ENCODE measurements around the gene MSI2. TPM values are rescaled to one million over a fixed set of nuclear protein-coding genes. Genes with fewer than 3 reads are reported as not detected.

Gene MSI2
- total and polyA plus RNA-seq, 5 donors: 43.9 to 113 (median 107) TPM

GRCh38 chr17:57694051-57694450, 437.7 kb downstream of the MSI2 start:
- H3K9me3 ChIP-seq (ENCODE audit: control insufficient read depth, low read length): no peaks in the 10 kb centered on the region
- 92% methylated on average over 1 of the region's 1 CpG for WGBS
- no peaks in the 10 kb centered on the region for H3K27me3 ChIP-seq (ENCODE audit: control insufficient read depth, insufficient read depth)
- intact Hi-C loops (cut with DNase I): no loop called here
- H3K4me1 ChIP-seq (ENCODE audit: control insufficient read depth, insufficient read depth, low read length): no peaks in the 10 kb centered on the region
- no peak for DNase-seq
- no peak overlapping the region for H3K27ac ChIP-seq (ENCODE audit: low read length)
- ATAC-seq: no peak
- H3K4me3 ChIP-seq (ENCODE audit: low read length): no peak overlapping the region

- intact Hi-C loops (cut with DNase I): no loop called here
- no peak overlapping the region for H3K27ac ChIP-seq (ENCODE audit: low read length)
Measured at GRCh38 chr17:57696050-57696449, 439.7 kb downstream of the MSI2 start.

DNA sequence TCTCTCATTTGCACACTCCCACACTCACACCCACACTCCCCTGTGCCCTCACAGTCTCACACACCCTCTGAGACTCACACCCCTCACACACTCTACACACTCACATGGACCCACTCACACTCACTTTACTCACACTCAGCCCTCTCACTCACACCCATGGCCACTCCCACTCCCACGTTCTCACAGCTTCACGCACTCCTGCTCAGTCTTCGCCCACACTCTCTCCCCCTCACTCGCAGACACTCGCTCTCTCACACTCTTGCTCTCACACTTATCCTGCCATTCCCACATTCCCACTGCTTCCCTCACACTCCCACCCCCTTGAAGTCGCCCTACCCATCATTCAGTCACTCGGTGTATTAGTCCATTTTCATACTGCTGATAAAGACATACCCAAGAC, 440.9 kb downstream of the MSI2 start:
- no peaks in the 10 kb centered on the region for H3K9me3 ChIP-seq (ENCODE audit: control insufficient read depth, low read length)
- 89% methylated on average over 7 of the region's 7 CpGs for WGBS
- H3K27ac ChIP-seq (ENCODE audit: low read length): no peak overlapping the region
- H3K4me3 ChIP-seq (ENCODE audit: low read length): no peak overlapping the region
- intact Hi-C loops (cut with DNase I): no loop called here
- no peaks in the 10 kb centered on the region for H3K4me1 ChIP-seq (ENCODE audit: control insufficient read depth, insufficient read depth, low read length)
- no peaks in the 10 kb centered on the region for H3K27me3 ChIP-seq (ENCODE audit: control insufficient read depth, insufficient read depth)
- DNase-seq (no peak), ATAC-seq (no peak)

More at GRCh38 chr17:57696050-57696449, 439.7 kb downstream of the MSI2 start:
- DNase-seq: peak in 1 of 3 donors; percentile 72
- H3K9me3 ChIP-seq (ENCODE audit: control insufficient read depth, low read length): no peaks in the 10 kb centered on the region
- H3K27me3 ChIP-seq (ENCODE audit: control insufficient read depth, insufficient read depth): no peaks in the 10 kb centered on the region
- 47% methylated on average over 3 of the region's 3 CpGs for WGBS
- no peaks in the 10 kb centered on the region for H3K4me1 ChIP-seq (ENCODE audit: control insufficient read depth, insufficient read depth, low read length)
- no peak overlapping the region for H3K4me3 ChIP-seq (ENCODE audit: low read length)
- no peak for ATAC-seq

GRCh38 chr17:57697891-57698711, 441.8 kb downstream of the MSI2 start:
- Histone ChIP-seq H3K27ac (ENCODE audit: low read length) (no peak overlapping the region), H3K4me3 (ENCODE audit: low read length) (no peak overlapping the region), H3K9me3 (ENCODE audit: control insufficient read depth, low read length) (no peaks in the 10 kb centered on the region), H3K4me1 (ENCODE audit: control insufficient read depth, insufficient read depth, low read length) (no peaks in the 10 kb centered on the region), H3K27me3 (ENCODE audit: control insufficient read depth, insufficient read depth) (no peaks in the 10 kb centered on the region)
- no peak for DNase-seq
- intact Hi-C loops (cut with DNase I): no loop called here
- WGBS: 64% methylated on average over 12 of the region's 12 CpGs
- peak in 1 of 2 donors; percentile 31 for ATAC-seq

DNA sequence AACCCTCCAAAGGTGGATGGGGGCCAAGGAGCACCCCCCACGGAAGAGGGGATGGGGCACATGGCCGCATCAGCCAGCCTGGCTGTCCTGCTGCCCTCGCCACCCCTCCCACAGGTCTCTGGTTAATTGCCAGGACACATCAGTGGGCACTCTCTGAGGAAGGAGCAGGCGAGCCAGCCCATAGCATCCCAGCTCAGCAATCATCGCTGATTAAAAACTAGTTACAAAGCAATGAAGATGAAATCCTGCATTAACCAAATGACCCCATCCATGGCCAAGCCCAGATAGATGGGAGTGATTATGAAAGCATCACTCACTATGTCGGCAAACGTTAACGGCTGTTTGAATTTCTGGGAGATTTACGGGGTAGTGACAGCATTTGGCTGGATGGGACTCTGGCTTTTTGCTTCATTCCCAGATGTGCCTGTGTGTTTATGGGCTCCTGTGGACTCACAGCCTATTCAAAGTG, 443.5 kb downstream of the MSI2 start:
- Histone ChIP-seq H3K4me3 (ENCODE audit: low read length) (no peak overlapping the region), H3K9me3 (ENCODE audit: control insufficient read depth, low read length) (no peaks in the 10 kb centered on the region), H3K4me1 (ENCODE audit: control insufficient read depth, insufficient read depth, low read length) (no peaks in the 10 kb centered on the region), H3K27me3 (ENCODE audit: control insufficient read depth, insufficient read depth) (no peaks in the 10 kb centered on the region), H3K27ac (ENCODE audit: low read length) (no peak overlapping the region)
- 66% methylated on average over 9 of the region's 9 CpGs for WGBS
- intact Hi-C loops (cut with DNase I): no loop called here
- DNase-seq (no peak), ATAC-seq (no peak)

DNA sequence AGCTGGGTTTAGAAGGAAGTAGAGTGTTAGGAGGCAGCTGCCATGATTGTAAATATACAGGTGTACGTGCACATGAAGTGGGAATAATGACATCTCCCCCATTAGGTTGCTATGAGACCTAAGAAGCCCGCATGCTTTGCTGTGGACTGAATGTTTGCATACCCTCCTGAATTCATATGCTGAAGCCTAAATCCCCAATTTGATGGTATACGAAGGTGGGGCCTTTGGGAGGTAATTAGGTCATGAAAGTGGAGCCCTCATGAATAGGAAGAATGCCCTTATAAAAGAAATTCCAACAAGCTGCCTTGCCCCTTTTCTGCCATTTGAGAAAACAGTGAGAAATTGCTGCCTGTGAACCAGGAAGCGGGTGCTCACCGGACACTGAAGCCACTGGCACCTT, 444.8 kb downstream of the MSI2 start:
- H3K27me3 ChIP-seq (ENCODE audit: control insufficient read depth, insufficient read depth): no peaks in the 10 kb centered on the region
- intact Hi-C loops (cut with DNase I): no loop called here
- no peaks in the 10 kb centered on the region for H3K9me3 ChIP-seq (ENCODE audit: control insufficient read depth, low read length)
- H3K27ac ChIP-seq (ENCODE audit: low read length): no peak overlapping the region
- ATAC-seq: no peak
- no peak overlapping the region for H3K4me3 ChIP-seq (ENCODE audit: low read length)
- H3K4me1 ChIP-seq (ENCODE audit: control insufficient read depth, insufficient read depth, low read length): no peaks in the 10 kb centered on the region
- 93% methylated on average over 5 of the region's 5 CpGs for WGBS
- DNase-seq: no peak

GRCh38 chr17:57703273-57703672, 446.9 kb downstream of the MSI2 start:
- no peak for DNase-seq
- Histone ChIP-seq H3K27ac (ENCODE audit: low read length) (no peak overlapping the region), H3K9me3 (ENCODE audit: control insufficient read depth, low read length) (no peaks in the 10 kb centered on the region), H3K4me1 (ENCODE audit: control insufficient read depth, insufficient read depth, low read length) (peaks cover 3% of the 10 kb centered on the region), H3K27me3 (ENCODE audit: control insufficient read depth, insufficient read depth) (no peaks in the 10 kb centered on the region), H3K4me3 (ENCODE audit: low read length) (no peak overlapping the region)
- intact Hi-C loops (cut with DNase I): no loop called here
- WGBS: 95% methylated on average over 1 of the region's 1 CpG
- no peak for ATAC-seq

DNA sequence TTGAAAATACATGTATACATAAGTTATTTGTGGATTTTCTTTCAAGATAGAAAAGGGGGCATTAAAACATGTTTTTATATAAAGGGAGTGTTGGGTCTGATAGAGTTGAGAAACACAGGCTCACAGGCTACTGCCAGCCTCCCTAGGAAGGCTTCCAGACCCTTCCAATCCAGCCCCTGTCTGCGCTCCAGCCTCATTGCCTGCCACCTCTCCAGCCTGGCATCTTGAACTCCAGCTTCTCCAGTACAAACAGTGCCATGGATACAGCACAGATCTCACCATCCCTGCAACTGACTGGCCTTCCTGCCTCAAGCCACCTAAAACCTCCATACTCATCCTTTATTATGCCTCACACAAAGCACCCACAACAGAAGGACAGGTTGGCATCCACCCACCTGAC, 448.1 kb downstream of the MSI2 start:
- WGBS: 100% methylated on average over 1 of the region's 1 CpG
- intact Hi-C loops (cut with DNase I): no loop called here
- DNase-seq: no peak
- H3K27ac ChIP-seq (ENCODE audit: low read length): no peak overlapping the region
- H3K9me3 ChIP-seq (ENCODE audit: control insufficient read depth, low read length): no peaks in the 10 kb centered on the region
- no peak for ATAC-seq
- no peak overlapping the region for H3K4me3 ChIP-seq (ENCODE audit: low read length)
- H3K27me3 ChIP-seq (ENCODE audit: control insufficient read depth, insufficient read depth): no peaks in the 10 kb centered on the region
- H3K4me1 ChIP-seq (ENCODE audit: control insufficient read depth, insufficient read depth, low read length): peaks cover 3% of the 10 kb centered on the region

DNA sequence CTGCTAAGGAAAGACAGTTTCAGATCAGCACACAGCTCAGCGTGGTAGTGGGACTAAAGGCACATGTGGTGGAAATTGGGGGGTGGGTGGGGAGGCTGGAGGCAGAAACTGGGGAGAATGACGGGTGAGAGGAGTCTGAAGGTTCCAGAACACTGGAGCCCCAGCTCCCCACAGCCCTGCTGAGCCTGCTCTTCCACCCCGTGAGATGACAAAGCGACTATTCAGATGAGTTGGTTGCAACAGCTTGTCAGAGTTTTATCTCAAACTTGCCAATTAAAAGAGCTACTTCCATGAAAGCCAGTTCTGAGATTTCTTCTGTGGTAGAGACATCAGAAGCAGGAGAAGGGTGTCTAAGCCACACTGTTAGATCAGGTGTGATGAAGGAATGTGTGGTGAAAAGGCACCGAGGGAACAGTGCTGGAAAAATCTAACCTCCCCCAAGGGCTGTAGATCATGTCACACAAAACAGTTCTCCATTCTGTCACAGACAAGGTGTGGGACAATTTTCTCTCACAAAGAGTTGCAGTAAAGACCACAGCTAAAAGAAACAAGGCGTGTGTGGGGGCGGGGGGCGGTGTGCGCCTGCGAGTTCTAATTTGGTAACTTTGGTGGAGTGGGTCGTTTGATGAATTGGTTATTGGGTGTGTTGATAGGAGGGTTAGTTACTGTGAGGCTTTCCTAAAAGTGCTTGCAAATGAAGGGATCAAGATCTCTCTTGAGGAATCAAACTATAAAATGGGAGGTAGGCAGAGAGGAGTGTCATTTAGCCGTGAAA, 449.8 kb downstream of the MSI2 start:
- intact Hi-C loops (cut with DNase I): no loop called here
- Histone ChIP-seq H3K4me1 (ENCODE audit: control insufficient read depth, insufficient read depth, low read length) (peaks cover 3% of the 10 kb centered on the region), H3K4me3 (ENCODE audit: low read length) (no peak overlapping the region), H3K27ac (ENCODE audit: low read length) (no peak overlapping the region), H3K27me3 (ENCODE audit: control insufficient read depth, insufficient read depth) (no peaks in the 10 kb centered on the region), H3K9me3 (ENCODE audit: control insufficient read depth, low read length) (no peaks in the 10 kb centered on the region)
- ATAC-seq (no peak), DNase-seq (no peak)
- WGBS: 68% methylated on average over 12 of the region's 12 CpGs

DNA sequence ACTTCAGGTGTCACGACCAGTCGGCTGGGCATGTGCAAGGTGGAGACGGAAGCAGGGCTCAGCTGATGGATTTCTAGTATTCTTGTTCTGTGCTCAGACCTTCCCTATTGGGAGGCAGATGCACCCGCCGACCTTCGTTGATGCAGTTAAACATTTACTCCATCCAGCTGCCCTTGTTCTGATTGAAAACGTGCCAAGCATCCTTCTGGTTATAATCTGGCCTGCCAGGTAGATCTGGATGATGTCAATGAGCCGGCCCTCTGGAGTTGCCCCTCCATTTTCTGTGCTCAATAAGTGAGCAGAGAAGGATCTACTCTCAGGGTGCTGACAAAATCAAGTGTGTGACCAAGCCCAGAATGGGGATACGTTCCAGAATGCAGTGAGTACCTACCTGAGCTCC, 450.4 kb downstream of the MSI2 start:
- peaks cover 3% of the 10 kb centered on the region for H3K4me1 ChIP-seq (ENCODE audit: control insufficient read depth, insufficient read depth, low read length)
- ATAC-seq: no peak
- intact Hi-C loops (cut with DNase I): no loop called here

GRCh38 chr17:57707892-57708291, 451.6 kb downstream of the MSI2 start:
- intact Hi-C loops (cut with DNase I): no loop called here
- H3K4me3 ChIP-seq (ENCODE audit: low read length): no peak overlapping the region
- no peaks in the 10 kb centered on the region for H3K27me3 ChIP-seq (ENCODE audit: control insufficient read depth, insufficient read depth)
- H3K27ac ChIP-seq (ENCODE audit: low read length): no peak overlapping the region
- DNase-seq: no peak
- WGBS: 13% methylated on average over 6 of the region's 6 CpGs
- no peaks in the 10 kb centered on the region for H3K9me3 ChIP-seq (ENCODE audit: control insufficient read depth, low read length)
- ATAC-seq: peak; percentile 69 to 71
- H3K4me1 ChIP-seq (ENCODE audit: control insufficient read depth, insufficient read depth, low read length): peaks cover 3% of the 10 kb centered on the region

More for the DNA sequence above, 450.4 kb downstream of the MSI2 start:
- Histone ChIP-seq H3K27me3 (ENCODE audit: control insufficient read depth, insufficient read depth) (no peaks in the 10 kb centered on the region), H3K27ac (ENCODE audit: low read length) (no peak overlapping the region), H3K4me3 (ENCODE audit: low read length) (no peak overlapping the region), H3K9me3 (ENCODE audit: control insufficient read depth, low read length) (no peaks in the 10 kb centered on the region)
- DNase-seq: no peak
- 90% methylated on average over 9 of the region's 9 CpGs for WGBS
